Fibroblast of gingiva (primary cell): ENCODE results near the gene PDIA5.

Experiments
- DNase-seq: peaks from one replicate; pipeline ENCODE4 v3.0.0-alpha.2; 2011; ENCODE audit warnings: low read depth

The PDIA5 gene

GRCh38 chr3:123042413-123042812 lies 24.4 kb upstream of the PDIA5 start:
- DNase-seq, result no peak

DNA sequence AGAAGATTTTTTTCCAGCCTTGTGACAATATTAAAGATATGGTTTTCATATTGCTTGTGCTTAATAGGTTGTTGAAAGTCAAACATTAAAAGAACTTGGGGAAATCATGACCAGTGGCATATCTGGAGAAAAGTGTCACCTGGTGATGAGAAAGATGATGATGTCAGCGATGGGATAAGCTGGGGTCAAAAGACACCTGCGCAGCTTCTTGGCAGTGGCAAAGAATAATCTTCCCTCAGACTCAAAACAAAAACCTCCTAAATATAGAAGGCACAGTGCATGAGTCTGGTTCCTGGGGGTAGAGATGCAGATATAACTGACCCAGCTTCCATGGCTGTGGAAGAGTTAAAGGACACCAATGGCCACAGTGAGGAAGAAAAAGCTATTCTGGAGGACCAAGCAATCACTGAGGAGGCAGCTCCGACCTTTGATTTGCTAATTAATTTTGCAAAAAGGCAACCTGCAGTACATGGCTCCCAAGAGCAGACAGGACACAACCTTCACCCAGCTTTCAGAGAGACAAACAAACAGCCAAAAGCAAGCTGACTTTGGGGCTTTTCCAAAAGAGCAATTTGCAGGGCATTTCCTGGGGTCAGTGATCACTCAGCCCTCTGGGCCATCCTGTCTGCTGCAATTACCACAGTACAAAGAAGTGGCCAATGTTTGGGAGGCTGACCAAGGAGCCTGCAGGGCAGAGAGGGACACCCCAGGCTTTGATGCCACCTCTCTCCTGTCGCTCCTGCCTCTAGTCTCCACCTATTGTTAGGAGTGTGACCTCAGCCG lies 21.7 kb upstream of the PDIA5 start:
- DNase-seq, result no peak

- DNase-seq, result peak; percentile 56
Measured at GRCh38 chr3:123046262-123047061, 20.4 kb upstream of the PDIA5 start.

- no peak for DNase-seq
Measured at GRCh38 chr3:123047062-123047319, 19.8 kb upstream of the PDIA5 start.

- no peak for DNase-seq
Measured at GRCh38 chr3:123048480-123049237, 18.2 kb upstream of the PDIA5 start.

- DNase-seq, result no peak
Measured at GRCh38 chr3:123050666-123051065, 16.2 kb upstream of the PDIA5 start.

DNA sequence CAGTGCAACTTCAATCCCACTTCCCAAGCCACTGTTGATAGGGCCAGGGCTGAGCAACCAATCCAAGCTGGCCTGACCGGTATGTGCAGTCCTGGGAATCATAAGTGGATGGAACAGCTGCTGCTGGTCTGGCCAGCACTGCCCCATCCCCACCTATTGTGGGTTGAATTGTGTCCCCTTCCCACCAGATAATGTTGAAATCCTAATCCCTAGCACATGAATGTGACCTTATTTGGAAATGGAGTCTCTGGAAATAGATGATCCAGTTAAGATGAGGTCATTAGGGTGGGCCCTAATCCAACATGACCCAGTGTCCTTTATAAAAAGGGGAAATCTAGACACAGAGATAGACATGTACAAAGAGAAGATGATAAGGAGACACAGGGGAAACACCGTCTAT lies 13.7 kb upstream of the PDIA5 start:
- no peak for DNase-seq

- DNase-seq, result no peak
Measured at GRCh38 chr3:123054109-123054778, 12.6 kb upstream of the PDIA5 start.

DNA sequence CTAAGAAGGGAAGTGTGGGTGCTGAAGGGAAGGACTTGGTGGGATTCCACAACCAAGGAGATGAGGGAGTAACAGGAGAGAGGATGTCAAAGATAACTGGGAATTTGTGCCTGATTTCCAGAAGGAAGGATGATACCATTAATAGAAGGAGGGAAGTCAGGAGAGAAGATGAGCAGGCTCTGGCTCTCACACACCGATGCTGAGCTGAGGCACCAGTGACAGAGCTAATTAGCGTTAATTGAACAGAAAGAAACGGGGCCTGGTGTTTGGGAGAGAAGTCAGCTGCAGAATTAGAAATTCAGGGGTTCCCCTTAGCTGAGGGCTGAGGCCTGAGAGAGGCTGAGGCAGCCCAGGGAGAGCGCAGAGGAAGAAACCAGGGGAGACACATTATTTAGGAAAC lies 11.9 kb upstream of the PDIA5 start:
- DNase-seq, result no peak

GRCh38 chr3:123055352-123055751 lies 11.5 kb upstream of the PDIA5 start:
- DNase-seq, result no peak

DNA sequence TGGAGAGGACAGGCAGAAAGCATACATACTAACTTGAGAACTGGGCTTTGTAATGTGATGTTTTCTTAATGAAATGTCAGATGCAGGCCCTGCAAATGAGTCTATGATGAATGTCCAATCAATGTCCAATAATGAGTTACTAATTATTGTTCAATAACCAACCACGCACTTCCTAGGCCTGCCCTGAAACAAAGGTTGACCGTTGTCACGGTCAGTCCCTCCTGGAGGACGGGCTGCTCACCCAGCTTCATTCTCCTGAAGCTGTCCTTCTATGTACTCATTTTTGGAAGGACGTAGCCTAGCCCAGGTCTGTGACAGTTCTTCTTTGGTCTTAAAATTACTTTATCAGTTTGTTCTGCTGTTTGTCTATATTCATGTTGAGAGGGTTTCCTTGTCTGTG lies 8.3 kb upstream of the PDIA5 start:
- no peak for DNase-seq

GRCh38 chr3:123060054-123060453 lies 6.8 kb upstream of the PDIA5 start:
- no peak for DNase-seq

GRCh38 chr3:123061856-123062255 lies 5.0 kb upstream of the PDIA5 start:
- no peak for DNase-seq

- no peak for DNase-seq
Measured at GRCh38 chr3:123063034-123063433, 3.8 kb upstream of the PDIA5 start.

DNA sequence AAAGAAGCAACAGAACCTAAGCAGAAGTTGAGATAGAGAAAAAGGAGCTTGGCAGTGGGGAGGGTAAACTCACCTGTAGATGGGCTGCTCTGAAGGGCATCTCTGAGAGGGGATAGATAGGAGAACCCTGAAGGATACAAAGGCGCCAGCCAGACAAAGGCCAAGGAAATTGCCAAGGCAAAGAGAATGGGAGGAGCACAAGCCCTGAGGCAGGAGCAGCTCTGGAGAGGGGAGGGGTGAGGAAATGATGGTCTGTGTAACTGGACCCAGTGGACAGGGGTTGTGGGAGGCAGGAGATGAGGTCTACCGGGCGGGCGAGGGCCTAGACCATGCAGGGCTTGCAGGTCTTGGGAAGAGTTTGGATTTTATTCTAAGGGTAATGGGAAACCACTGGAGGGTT lies 2.3 kb upstream of the PDIA5 start:
- DNase-seq, result no peak

DNA sequence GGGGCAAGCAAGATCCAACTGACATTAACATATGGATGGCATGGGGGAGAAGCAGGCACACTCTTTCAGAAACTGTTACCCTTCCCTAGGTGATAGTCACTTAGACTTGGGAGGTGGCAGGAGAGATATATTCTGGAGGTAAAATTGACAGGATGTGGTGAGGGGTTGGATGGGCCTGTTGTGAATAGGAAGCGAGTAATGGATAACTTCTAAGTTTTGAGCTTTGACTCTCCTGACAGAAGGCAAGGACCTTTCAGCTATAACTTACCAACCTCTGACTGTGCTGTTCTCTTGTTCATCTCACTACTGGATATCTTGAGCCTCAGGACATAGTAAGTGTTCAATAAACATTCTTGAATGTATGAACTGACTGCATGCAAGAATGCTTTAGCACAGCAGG lies 1.9 kb upstream of the PDIA5 start:
- DNase-seq, result no peak

DNA sequence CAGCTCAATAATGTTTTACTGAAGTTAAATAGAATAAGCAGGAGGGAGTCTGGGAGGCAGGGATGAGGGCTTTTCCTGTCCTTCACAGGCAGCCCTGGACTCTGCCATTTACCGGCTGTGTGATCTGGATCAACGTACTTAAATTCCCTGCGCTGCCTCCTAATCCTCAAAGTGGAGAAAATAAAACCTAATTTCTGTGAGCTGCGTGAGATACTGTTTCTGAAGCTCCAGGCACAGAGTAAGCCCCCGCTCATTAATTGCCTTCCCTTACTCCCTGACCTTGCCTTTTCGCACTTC lies 278 bp upstream of the PDIA5 start:
- no peak for DNase-seq

- DNase-seq, result peak; percentile 17
Measured at GRCh38 chr3:123067689-123068600, 1.1 kb downstream of the PDIA5 start.

DNA sequence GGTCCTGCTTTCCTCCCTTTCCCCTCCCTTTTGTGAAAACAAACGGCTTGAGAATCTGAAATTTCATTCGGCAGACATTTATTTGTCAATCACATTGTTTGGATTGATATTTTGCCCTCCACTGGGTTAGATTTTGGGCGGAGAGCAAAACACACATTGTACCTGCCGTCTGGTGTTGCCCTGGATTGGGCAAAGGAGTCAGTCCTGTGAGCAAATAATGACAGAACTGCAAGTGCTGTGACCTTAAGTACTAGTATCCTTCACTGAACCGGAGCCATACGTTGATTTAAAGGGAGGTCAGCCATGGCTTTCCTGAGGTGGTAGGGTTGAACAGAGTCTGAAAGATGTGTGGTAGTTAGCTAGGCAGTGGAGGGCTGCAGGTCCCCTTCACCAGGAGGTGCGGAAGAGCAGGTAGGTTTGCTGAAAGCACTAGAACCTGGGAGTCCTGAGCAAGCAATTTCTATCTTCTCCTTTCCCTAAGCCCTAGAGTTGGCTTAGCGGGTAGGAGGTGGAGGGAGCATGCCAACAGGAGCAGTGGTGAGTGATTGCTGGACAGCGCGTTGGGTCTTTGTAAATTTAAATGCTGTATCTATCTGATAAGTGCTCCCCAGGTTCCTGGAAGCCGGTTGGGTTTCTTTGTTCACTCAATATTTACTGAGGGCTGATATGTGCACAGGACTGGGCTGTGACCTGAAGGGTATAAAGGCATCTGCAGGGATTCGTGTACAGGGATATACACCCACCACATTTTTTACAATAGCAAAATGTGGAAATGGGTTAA lies 2.0 kb downstream of the PDIA5 start:
- DNase-seq, result no peak

DNA sequence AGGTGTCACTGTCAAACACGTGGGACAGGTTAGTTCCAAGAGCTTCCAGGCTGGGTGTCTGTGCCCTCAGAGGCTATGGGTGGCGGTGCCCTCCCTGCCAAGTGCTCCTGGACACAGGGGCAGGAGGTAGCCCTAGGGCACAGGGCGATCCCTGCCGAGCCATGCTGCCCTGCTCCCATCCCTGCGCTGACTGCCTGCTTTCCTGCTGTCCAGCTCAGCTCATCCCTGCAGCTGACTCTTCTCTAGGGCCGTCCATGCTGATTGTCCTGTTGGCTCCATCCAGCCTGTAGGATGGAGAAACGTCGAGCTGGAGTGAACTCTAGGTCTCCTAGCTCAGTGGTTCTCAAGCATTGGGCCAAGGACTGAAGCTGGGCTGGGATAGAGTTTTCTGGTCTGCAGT lies 3.7 kb downstream of the PDIA5 start:
- DNase-seq, result no peak

- no peak for DNase-seq
Measured at GRCh38 chr3:123071146-123071545, 4.3 kb downstream of the PDIA5 start.
